H9 (cell line): ENCODE results near the gene DGKH. TPM values are rescaled to one million over a fixed set of nuclear protein-coding genes. Genes with fewer than 3 reads are reported as not detected.
A peak's percentile ranks its signal among the peaks of the same experiment; 100 is the strongest.

Source experiments
- DNase-seq: peaks from one replicate; pipeline ENCODE4 v3.0.0-alpha.2; 2017
- H2AFZ ChIP-seq: one replicate; pipeline ENCODE4 v1.6.1; 2013; ENCODE audit warnings: mild to moderate bottlenecking, low read length, control low read depth, moderate library complexity
- H2AK5ac ChIP-seq: 2 replicates; pipeline ENCODE4 v1.6.1; 2013; ENCODE audit warnings: low read length, control low read depth, mixed read lengths; ENCODE audit not compliant: insufficient read length
- H2BK120ac ChIP-seq: one replicate; pipeline ENCODE4 v1.6.1; 2013; ENCODE audit warnings: low read depth, mild to moderate bottlenecking, low read length, control low read depth, inconsistent platforms; ENCODE audit not compliant: poor library complexity, severe bottlenecking
- H2BK12ac ChIP-seq: 2 replicates; pipeline ENCODE4 v1.6.1; 2013; ENCODE audit warnings: low read length, control low read depth, mixed read lengths, low read depth; ENCODE audit not compliant: insufficient read length
- H2BK15ac ChIP-seq: 2 replicates; pipeline ENCODE4 v1.6.1; 2013; ENCODE audit warnings: low read depth, low read length, control low read depth
- H2BK20ac ChIP-seq: one replicate; pipeline ENCODE4 v1.6.1; 2013; ENCODE audit warnings: low read depth, mild to moderate bottlenecking, low read length, control low read depth, inconsistent platforms; ENCODE audit not compliant: poor library complexity, severe bottlenecking
- H2BK5ac ChIP-seq: 2 replicates; pipeline ENCODE4 v1.6.1; 2013; ENCODE audit warnings: low read length, control low read depth, mixed read lengths; ENCODE audit not compliant: insufficient read length
- H3K14ac ChIP-seq: 2 replicates; pipeline ENCODE4 v1.6.1; 2013; ENCODE audit warnings: low read length, control low read depth; ENCODE audit not compliant: insufficient read depth
- H3K18ac ChIP-seq: 2 replicates; pipeline ENCODE4 v1.6.1; 2013; ENCODE audit warnings: low read depth, mild to moderate bottlenecking, mixed read lengths, low read length, control low read depth; ENCODE audit not compliant: insufficient read length
- H3K23ac ChIP-seq: 2 replicates; pipeline ENCODE4 v1.6.1; 2013; ENCODE audit warnings: low read length, control low read depth, mixed read lengths, low read depth; ENCODE audit not compliant: insufficient read length
- H3K23me2 ChIP-seq: 2 replicates; pipeline ENCODE4 v1.6.1; 2013; ENCODE audit warnings: low read depth, mild to moderate bottlenecking, mixed read lengths, low read length, control low read depth; ENCODE audit not compliant: insufficient read length, poor library complexity, severe bottlenecking
- H3K27ac ChIP-seq: 2 replicates; pipeline ENCODE4 v1.5.1; 2013; ENCODE audit warnings: low read length, control low read depth, mixed read lengths, low read depth; ENCODE audit not compliant: insufficient read length
- H3K27me3 ChIP-seq: 2 replicates; pipeline ENCODE4 v1.6.1; 2013; ENCODE audit warnings: low read length, control low read depth, inconsistent platforms; ENCODE audit not compliant: insufficient read depth
- H3K4ac ChIP-seq: 2 replicates; pipeline ENCODE4 v1.6.1; 2013; ENCODE audit warnings: low read depth, mild to moderate bottlenecking, control low read depth, inconsistent platforms, low read length, moderate library complexity
- H3K4me1 ChIP-seq: 2 replicates; pipeline ENCODE4 v1.6.1; 2013; ENCODE audit warnings: low read length, control low read depth, inconsistent platforms; ENCODE audit not compliant: insufficient read depth
- H3K4me2 ChIP-seq: 2 replicates; pipeline ENCODE4 v1.6.1; 2013; ENCODE audit warnings: low read length, control low read depth, mixed read lengths; ENCODE audit not compliant: insufficient read length, insufficient read depth
- H3K56ac ChIP-seq: 2 replicates; pipeline ENCODE4 v1.6.1; 2013; ENCODE audit warnings: low read depth, mild to moderate bottlenecking, mixed read lengths, low read length, control low read depth; ENCODE audit not compliant: insufficient read length
- H3K79me1 ChIP-seq: 2 replicates; pipeline ENCODE4 v1.6.1; 2013; ENCODE audit warnings: low read depth, mild to moderate bottlenecking, moderate library complexity, low read length, control low read depth, inconsistent platforms; ENCODE audit not compliant: insufficient read depth, poor library complexity, severe bottlenecking
- H3K79me2 ChIP-seq: 2 replicates; pipeline ENCODE4 v1.6.1; 2013; ENCODE audit warnings: low read length, control low read depth, inconsistent platforms; ENCODE audit not compliant: insufficient read depth
- H3K9ac ChIP-seq: 2 replicates; pipeline ENCODE4 v1.6.1; 2013; ENCODE audit warnings: low read length, control low read depth, mixed read lengths; ENCODE audit not compliant: insufficient read length; ENCODE audit errors: extremely low read depth
- H3K9me3 ChIP-seq: one replicate; pipeline ENCODE4 v1.6.1; 2013; ENCODE audit warnings: low read depth, low read length, inconsistent platforms; ENCODE audit not compliant: control insufficient read depth
- H3T11ph ChIP-seq: one replicate; pipeline ENCODE4 v1.6.1; 2013; ENCODE audit warnings: mild to moderate bottlenecking, low read length, control low read depth, inconsistent platforms
- H4K20me1 ChIP-seq: one replicate; pipeline ENCODE4 v1.6.1; 2013; ENCODE audit not compliant: control insufficient read depth, insufficient read length, insufficient read depth
- H4K5ac ChIP-seq: 2 replicates; pipeline ENCODE4 v1.6.1; 2013; ENCODE audit warnings: low read depth, mild to moderate bottlenecking, mixed read lengths, low read length, control low read depth; ENCODE audit not compliant: insufficient read length
- H4K8ac ChIP-seq: replicated peaks from 2 replicates; pipeline ENCODE4 v1.6.1; 2013; ENCODE audit warnings: low read length, control low read depth, mixed read lengths, low read depth; ENCODE audit not compliant: insufficient read length
- H4K91ac ChIP-seq: 2 replicates; pipeline ENCODE4 v1.6.1; 2013; ENCODE audit warnings: low read depth, mild to moderate bottlenecking, moderate library complexity, mixed read lengths, low read length, control low read depth; ENCODE audit not compliant: insufficient read length
- H3K27ac Mint-ChIP-seq, 3 experiments: 2 replicates in 2 of 3; 3 replicates in 1 of 3; pipeline ENCODE4 v1.8.0; 2020 to 2021; ENCODE audit warnings: mixed read lengths in 3 of 3, mild to moderate bottlenecking in 1 of 3, moderate library complexity in 1 of 3
- H3K27me3 Mint-ChIP-seq: 2 replicates; pipeline ENCODE4 v1.8.0; 2021; ENCODE audit warnings: low read depth, mild to moderate bottlenecking, moderate library complexity, mixed read lengths
- H3K36me3 Mint-ChIP-seq, 3 experiments: 2 replicates in 2 of 3; 3 replicates in 1 of 3; pipeline ENCODE4 v1.8.0; 2020 to 2021; ENCODE audit warnings: low read depth in 3 of 3, mixed read lengths in 3 of 3; ENCODE audit not compliant: insufficient read depth in 1 of 3
- H3K4me1 Mint-ChIP-seq, 2 experiments: 2 replicates each; pipeline ENCODE4 v1.8.0; 2020; ENCODE audit warnings: mixed read lengths in 2 of 2
- H3K4me3 Mint-ChIP-seq, 2 experiments: 2 replicates in 1 of 2; 3 replicates in 1 of 2; pipeline ENCODE4 v1.8.0; 2020 to 2021; ENCODE audit warnings: mild to moderate bottlenecking in 2 of 2, mixed read lengths in 2 of 2, moderate library complexity in 1 of 2
- H3K9me3 Mint-ChIP-seq, 2 experiments: 2 replicates in 1 of 2; 3 replicates in 1 of 2; pipeline ENCODE4 v1.8.0; 2020; ENCODE audit warnings: mild to moderate bottlenecking in 2 of 2, mixed read lengths in 2 of 2, moderate library complexity in 1 of 2
- CTCF ChIP-seq: fragments of 200-600 bp; sonication (generic); conservative IDR thresholded peaks from 3 replicates; pipeline ENCODE4 v1.8.0; 2021; ENCODE audit warnings: antibody characterized with exemption, mild to moderate bottlenecking
- WGBS: extraction: QIAGEN DNeasy Blood & Tissue Kit; methylation state at CpG from one replicate; pipeline ENCODE4 v1.1.7; 2013; ENCODE audit warnings: missing lambda C conversion rate, low lambda C conversion rate, mixed read lengths; ENCODE audit not compliant: insufficient read length; ENCODE audit errors: extremely low coverage; 5-methylcytosine and 5-hydroxymethylcytosine counted together
- total RNA-seq: library from RNA; stranded (reverse); gene quantifications from 2 replicates; pipeline ENCODE4 v1.2.1, GENCODE V29; 2021

DGKH gene
- total RNA-seq, 1 experiment from 2014 or later, result 8.6 TPM

GRCh38 chr13:42066542-42066941, 18.1 kb downstream of the DGKH start:
- Mint-ChIP-seq H3K9me3 (no peaks in the 10 kb centered on the region), H3K4me1 (peaks cover 7 to 8% of the 10 kb centered on the region in 2 experiments; a peak in 3 of 4 replicates), H3K36me3 (peaks cover 3 to 12% (median 8%) of the 10 kb centered on the region in 3 experiments; a peak in 6 of 7 replicates), H3K4me3 (no peak overlapping the region), H3K27me3 (no peaks in the 10 kb centered on the region), H3K27ac (no peak overlapping the region)
- Histone ChIP-seq H3K23me2 (no peaks in the 10 kb centered on the region), H3K23ac (no peak overlapping the region), H2BK15ac (no peak overlapping the region), H2BK20ac (no peak overlapping the region), H3K18ac (no peak overlapping the region), H3K27ac (no peak overlapping the region), H2BK5ac (no peak overlapping the region), H2AFZ (no peak overlapping the region), H3T11ph (no peak overlapping the region), H4K91ac (no peak overlapping the region), H3K27me3 (no peaks in the 10 kb centered on the region), H3K79me1 (peaks cover 3% of the 10 kb centered on the region), H2AK5ac (no peak overlapping the region), H3K4me1 (no peaks in the 10 kb centered on the region), H4K20me1 (no peaks in the 10 kb centered on the region), H3K4ac (no peak overlapping the region), H3K9ac (no peak overlapping the region), H3K79me2 (no peaks in the 10 kb centered on the region; the same call in 1 of the 2 replicates), H3K9me3 (no peaks in the 10 kb centered on the region), H3K4me2 (no peak overlapping the region), H4K8ac (no peak overlapping the region), H3K56ac (no peak overlapping the region), H2BK120ac (no peak overlapping the region), H3K14ac (no peak overlapping the region), H2BK12ac (peak overlapping the region; percentile 62), H4K5ac (no peak overlapping the region)
- WGBS, result no CpG with 5 or more reads among the region's 5 CpGs
- no peak for DNase-seq
- TF ChIP-seq CTCF, result no peak
